Keratinocyte (primary cell): ENCODE results near the gene TCF20.

Experiments
- EZH2 ChIP-seq: IDR thresholded peaks from one replicate; pipeline ENCODE4 v1.6.1; 2012; ENCODE audit warnings: inconsistent platforms, mild to moderate bottlenecking, low read length, moderate library complexity
- TF ChIP-seq, protein P1 (sequence below), 3 experiments: IDR thresholded peaks in 1 of 3; conservative IDR thresholded peaks in 1 of 3; optimal IDR thresholded peaks in 1 of 3; 2 replicates in 2 of 3; 3 replicates in 1 of 3; pipeline versions ENCODE3 to v1.5.1; 2011; ENCODE audit warnings: low read length in 3 of 3, mild to moderate bottlenecking in 3 of 3, moderate library complexity in 2 of 3, control low read depth in 1 of 3, inconsistent platforms in 1 of 3; ENCODE audit not compliant: insufficient read depth in 2 of 3; ENCODE audit errors: extremely low read depth in 1 of 3

DNA sequence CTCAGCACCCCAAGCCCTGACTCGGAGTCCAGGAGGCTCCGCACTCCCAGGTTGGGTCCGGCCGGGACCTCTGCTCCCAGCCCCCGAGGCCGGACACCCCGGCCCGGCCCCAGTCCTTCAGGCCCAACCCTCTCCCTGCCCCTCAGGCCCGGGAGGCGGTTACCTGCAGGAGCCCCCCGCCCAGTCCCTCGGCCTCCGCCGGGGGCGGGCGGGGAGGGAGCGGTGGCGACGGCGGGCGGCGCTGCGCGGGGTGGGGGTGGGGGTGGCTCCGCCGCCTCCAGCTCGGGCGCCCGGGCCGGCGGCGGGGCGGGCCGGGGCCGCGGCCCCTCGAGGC is 310 bp downstream of the TCF20 start:
- TF ChIP-seq, protein P1, sequence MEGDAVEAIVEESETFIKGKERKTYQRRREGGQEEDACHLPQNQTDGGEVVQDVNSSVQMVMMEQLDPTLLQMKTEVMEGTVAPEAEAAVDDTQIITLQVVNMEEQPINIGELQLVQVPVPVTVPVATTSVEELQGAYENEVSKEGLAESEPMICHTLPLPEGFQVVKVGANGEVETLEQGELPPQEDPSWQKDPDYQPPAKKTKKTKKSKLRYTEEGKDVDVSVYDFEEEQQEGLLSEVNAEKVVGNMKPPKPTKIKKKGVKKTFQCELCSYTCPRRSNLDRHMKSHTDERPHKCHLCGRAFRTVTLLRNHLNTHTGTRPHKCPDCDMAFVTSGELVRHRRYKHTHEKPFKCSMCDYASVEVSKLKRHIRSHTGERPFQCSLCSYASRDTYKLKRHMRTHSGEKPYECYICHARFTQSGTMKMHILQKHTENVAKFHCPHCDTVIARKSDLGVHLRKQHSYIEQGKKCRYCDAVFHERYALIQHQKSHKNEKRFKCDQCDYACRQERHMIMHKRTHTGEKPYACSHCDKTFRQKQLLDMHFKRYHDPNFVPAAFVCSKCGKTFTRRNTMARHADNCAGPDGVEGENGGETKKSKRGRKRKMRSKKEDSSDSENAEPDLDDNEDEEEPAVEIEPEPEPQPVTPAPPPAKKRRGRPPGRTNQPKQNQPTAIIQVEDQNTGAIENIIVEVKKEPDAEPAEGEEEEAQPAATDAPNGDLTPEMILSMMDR (optimal IDR thresholded peaks at IDR 0.05 in 1 of 3, IDR thresholded peaks at IDR 0.05 in 1 of 3, conservative IDR thresholded peaks at IDR 0.05 in 1 of 3; ENCODE audit: extremely low read depth in 1 of 3, insufficient read depth in 2 of 3, low read length in 3 of 3), result no peak
- TF ChIP-seq EZH2, result no peak
